K562 (cell line): ENCODE data around the gene USF2. TPM values are rescaled to one million over a fixed set of nuclear protein-coding genes. Genes with fewer than 3 reads are reported as not detected.

Source experiments
- ATAC-seq: fragments of 200-7000 bp; cut with Tn5 transposase; 3 replicates; pipeline ENCODE4 v1.9.1; 2020; ENCODE audit warnings: moderate library complexity
- BruUV-seq: library from RNA; stranded (reverse); fragments of 400-500 nt; replicated peaks from 2 replicates; lab custom pipeline; 2021; lab: Mats Ljungman, UMichigan
- CTCF ChIA-PET: fragments of 300-600 bp; formaldehyde crosslinking; extraction: SDS; loops from one replicate; lab custom pipeline; 2021; ENCODE audit warnings: low intra/inter-chr PET ratio; lab: Yijun Ruan, JAX
- POLR2A ChIA-PET: fragments of 300-600, 350-650 bp; sonication (Branson Sonifier 250); formaldehyde crosslinking; extraction: SDS; loops from one replicate; lab custom pipeline; 2021; ENCODE audit warnings: antibody characterized with exemption, inconsistent platforms; lab: Yijun Ruan, JAX
- DNase-seq, 4 experiments: peaks; one replicate each; pipeline versions ENCODE4 v3.0.0 to v3.0.0-alpha.2; 2011 to 2018; ENCODE audit warnings: low spot score in 3 of 4, mixed read lengths in 3 of 4; ENCODE audit errors: extremely low read depth in 1 of 4
- FAIRE-seq: peaks from 2 replicates; lab custom pipeline; 2011; peaks lifted over from hg19 to GRCh38; lab: Jason Lieb, UNC
- H2AFZ ChIP-seq: 2 replicates; pipeline ENCODE4 v1.6.0; 2011; ENCODE audit warnings: low read depth, low read length, control low read depth, inconsistent platforms
- H3K27ac ChIP-seq: fragments of 200-600 bp; 3 replicates; pipeline ENCODE4 v1.8.0; 2011; ENCODE audit warnings: low read depth, mild to moderate bottlenecking, control low read depth, inconsistent platforms, low read length, moderate library complexity, mixed read lengths; ENCODE audit errors: extremely low read depth
- H3K27me3 ChIP-seq, 2 experiments: fragments of 300-600 bp in 1 of 2; 2 replicates in 1 of 2; 3 replicates in 1 of 2; pipeline versions ENCODE4 v1.6.0 to v1.8.0; 2011; ENCODE audit warnings: inconsistent platforms in 2 of 2, low read length in 2 of 2, mild to moderate bottlenecking in 1 of 2, mixed read lengths in 1 of 2, moderate library complexity in 1 of 2; ENCODE audit not compliant: control insufficient read depth in 2 of 2, insufficient read depth in 2 of 2
- H3K36me3 ChIP-seq: fragments of 300-600 bp; 3 replicates; pipeline ENCODE4 v1.8.0; 2011; ENCODE audit warnings: mild to moderate bottlenecking, low read length, inconsistent platforms; ENCODE audit not compliant: control insufficient read depth, insufficient read depth
- H3K4me1 ChIP-seq, 2 experiments: fragments of 200-600 bp in 1 of 2; replicated peaks in 1 of 2; 2 replicates in 1 of 2; 3 replicates in 1 of 2; pipeline versions ENCODE4 v1.5.1 to v1.8.0; 2011; ENCODE audit warnings: inconsistent platforms in 2 of 2, low read length in 2 of 2, mild to moderate bottlenecking in 1 of 2, mixed read lengths in 1 of 2, moderate library complexity in 1 of 2; ENCODE audit not compliant: control insufficient read depth in 2 of 2, insufficient read depth in 2 of 2
- H3K4me2 ChIP-seq: 2 replicates; pipeline ENCODE4 v1.6.1; 2011; ENCODE audit warnings: low read length, control low read depth, inconsistent platforms, mixed read lengths; ENCODE audit not compliant: insufficient read depth
- H3K4me3 ChIP-seq: fragments of 200-600 bp; sonication (generic), shearing (Covaris generic); 2 replicates; pipeline ENCODE4 v1.5.1; 2016; ENCODE audit warnings: control low read depth, inconsistent platforms
- H3K79me2 ChIP-seq: fragments of 200-600 bp; 3 replicates; pipeline ENCODE4 v1.8.0; 2011; ENCODE audit warnings: low read length, inconsistent platforms; ENCODE audit not compliant: control insufficient read depth, insufficient read depth
- H3K9ac ChIP-seq, 2 experiments: 2 replicates each; pipeline versions ENCODE4 v1.6.0 to v1.6.1; 2011; ENCODE audit warnings: low read depth in 2 of 2, low read length in 2 of 2, control low read depth in 1 of 2, inconsistent platforms in 1 of 2, mild to moderate bottlenecking in 1 of 2, mixed read lengths in 1 of 2; ENCODE audit not compliant: insufficient read depth in 1 of 2
- H3K9me1 ChIP-seq: one replicate; pipeline ENCODE4 v1.6.0; 2011; ENCODE audit warnings: inconsistent platforms, mild to moderate bottlenecking, low read length, moderate library complexity; ENCODE audit not compliant: control insufficient read depth, insufficient read depth
- H3K9me3 ChIP-seq: replicated peaks from 2 replicates; pipeline ENCODE4 v1.5.1; 2011; ENCODE audit warnings: low read depth, low read length, inconsistent platforms; ENCODE audit not compliant: control insufficient read depth, insufficient read depth
- H4K20me1 ChIP-seq: replicated peaks from 2 replicates; pipeline ENCODE4 v1.6.1; 2011; ENCODE audit warnings: low read length, inconsistent platforms, mixed read lengths; ENCODE audit not compliant: control insufficient read depth, insufficient read depth
- C11orf30 ChIP-seq: fragments of 450-650 bp; IDR thresholded peaks from 2 replicates; pipeline ENCODE4 v1.6.1; 2016; ENCODE audit warnings: low read depth, mild to moderate bottlenecking
- CC2D1A ChIP-seq: fragments of 450-650 bp; IDR thresholded peaks from 2 replicates; pipeline ENCODE4 v1.6.1; 2017; ENCODE audit warnings: mild to moderate bottlenecking
- HLTF ChIP-seq: fragments of 450-650 bp; IDR thresholded peaks from 2 replicates; pipeline ENCODE4 v1.6.1; 2016
- JUNB ChIP-seq: fragments of 450-650 bp; formaldehyde crosslinking; conservative IDR thresholded peaks from 2 replicates; pipeline ENCODE4 v1.4.0; 2020; ENCODE audit warnings: mild to moderate bottlenecking
- MEIS2 ChIP-seq: fragments of 450-650 bp; IDR thresholded peaks from 2 replicates; pipeline ENCODE4 v1.6.1; 2014; ENCODE audit warnings: mild to moderate bottlenecking; ENCODE audit not compliant: partially characterized antibody
- MTA2 ChIP-seq: fragments of 450-650 bp; IDR thresholded peaks from 2 replicates; pipeline ENCODE4 v1.6.1; 2016; ENCODE audit warnings: low read depth
- NELFE ChIP-seq: IDR thresholded peaks from 2 replicates; pipeline ENCODE4 v1.6.1; 2011; ENCODE audit warnings: mild to moderate bottlenecking; ENCODE audit not compliant: insufficient read depth, insufficient read length
- NRF1 ChIP-seq, 2 experiments: fragments of 450-650 bp; IDR thresholded peaks in 1 of 2; conservative IDR thresholded peaks in 1 of 2; 2 replicates each; pipeline ENCODE4 v1.6.1; 2014; ENCODE audit warnings: mild to moderate bottlenecking in 2 of 2
- PTRF ChIP-seq: fragments of 450-650 bp; IDR thresholded peaks from 2 replicates; pipeline ENCODE4 v1.6.1; 2016; ENCODE audit warnings: mild to moderate bottlenecking, missing genetic modification characterization, missing compliant biosample characterization
- RBM15 ChIP-seq: fragments of 200-400 bp; formaldehyde crosslinking; IDR thresholded peaks from 2 replicates; pipeline ENCODE4 v1.6.1; 2018; ENCODE audit warnings: mild to moderate bottlenecking, low read length, moderate library complexity; ENCODE audit not compliant: insufficient read depth
- TEAD1 ChIP-seq, 2 experiments: fragments of 450-650 bp in 1 of 2; sonication (generic) in 1 of 2; formaldehyde crosslinking; IDR thresholded peaks; 2 replicates each; pipeline versions ENCODE4 v1.4.0 to v1.8.0; 2020 to 2022; ENCODE audit warnings: mild to moderate bottlenecking in 2 of 2, missing genetic modification reagents in 1 of 2
- ZHX1 ChIP-seq: fragments of 150-350 bp; conservative IDR thresholded peaks from 2 replicates; pipeline ENCODE4 v1.6.1; 2014; ENCODE audit warnings: low read length
- WGBS: fragments of 100-300 bp; shearing (Covaris generic); methylation state at CpG from one replicate; pipeline ENCODE4 v1.1.6; 2016; ENCODE audit warnings: low coverage, mixed read lengths; ENCODE audit not compliant: insufficient coverage; ENCODE audit errors: missing lambda C conversion rate; 5-methylcytosine and 5-hydroxymethylcytosine counted together
- in situ Hi-C: fragments of 300-500 bp; cut with MboI; formaldehyde crosslinking; loops from 4 replicates; pipeline ENCODE4 v1.15.0; 2018; ENCODE audit warnings: inconsistent platforms, mixed read lengths
- intact Hi-C: fragments of 100-400 bp; cut with micrococcal nuclease; formaldehyde crosslinking; loops from 2 replicates; pipeline ENCODE4 v1.14.2; 2022
- polyA plus RNA-seq, 8 experiments: library from polyadenylated mRNA; depleted of rRNA in 4 of 8; stranded (reverse) in 5 of 8; unstranded in 3 of 8; fragments of >200 nt; fragmentation: Nextera tagmentation in 2 of 8; fragmentation: Illumina TruSeq in 1 of 8; extraction: Ambion mirVana in 2 of 8; extraction: Trizol in 1 of 8; gene quantifications; 2 replicates each; pipeline versions ENCODE4 v1.2.1 to v1.2.3, GENCODE V29; 2011 to 2014; ENCODE audit warnings: inconsistent platforms in 1 of 8, missing spikeins in 1 of 8
- total RNA-seq, 7 experiments: library from RNA; depleted of rRNA in 6 of 7; stranded (reverse); fragments of >200 nt in 6 of 7; fragmentation: Illumina TruSeq in 2 of 7; extraction: Trizol in 2 of 7; gene quantifications; 2 replicates each; pipeline versions ENCODE4 v1.2.1 to v1.2.3, GENCODE V29; 2011 to 2021; ENCODE audit warnings: low replicate concordance in 1 of 7
- TF ChIP-seq, protein P1 (sequence below): IDR thresholded peaks from 2 replicates; pipeline ENCODE4 v1.6.1; 2011; ENCODE audit not compliant: insufficient read length; ENCODE audit errors: extremely low read depth
- TF ChIP-seq, protein P2 (sequence below), 2 experiments: fragments of 450-650 bp in 1 of 2; IDR thresholded peaks; 2 replicates each; pipeline ENCODE4 v1.6.1; 2011 to 2017; ENCODE audit warnings: low read depth in 2 of 2, antibody characterized with exemption in 1 of 2, borderline replicate concordance in 1 of 2, low read length in 1 of 2, mild to moderate bottlenecking in 1 of 2, mixed read lengths in 1 of 2; ENCODE audit not compliant: control insufficient read depth in 1 of 2

Gene USF2
- total and polyA plus RNA-seq, 9 of the 15 experiments (the other 6 are each of a cell fraction or from before 2014, with no cell fraction given), result 0.27 to 93.7 (median 58.4) TPM

DNA sequence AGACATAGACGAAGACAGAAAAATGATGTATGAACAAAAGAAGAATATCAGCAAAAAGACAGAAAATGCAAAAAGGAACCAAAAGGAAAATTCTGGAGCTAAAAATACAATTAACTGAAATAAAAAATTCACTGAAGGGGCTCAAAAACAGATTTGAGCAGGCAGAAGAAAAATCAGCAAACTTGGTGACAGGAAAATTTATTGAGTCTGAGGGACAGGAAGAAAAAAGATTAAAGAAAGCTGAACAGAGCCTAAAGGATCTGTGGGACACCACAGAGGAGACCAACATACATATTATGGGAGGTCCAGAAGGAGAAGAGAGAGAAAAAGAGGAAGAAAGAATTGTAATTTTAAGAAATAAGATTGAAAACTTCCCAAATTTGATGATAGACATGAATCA is 27.3 kb upstream of the USF2 start (continued):
- TF ChIP-seq ZHX1 (no peak), C11orf30 (no peak), MTA2 (no peak), HLTF (peak; percentile 47; the same call in 1 of the 2 replicates), MEIS2 (peak; percentile 7)

DNA sequence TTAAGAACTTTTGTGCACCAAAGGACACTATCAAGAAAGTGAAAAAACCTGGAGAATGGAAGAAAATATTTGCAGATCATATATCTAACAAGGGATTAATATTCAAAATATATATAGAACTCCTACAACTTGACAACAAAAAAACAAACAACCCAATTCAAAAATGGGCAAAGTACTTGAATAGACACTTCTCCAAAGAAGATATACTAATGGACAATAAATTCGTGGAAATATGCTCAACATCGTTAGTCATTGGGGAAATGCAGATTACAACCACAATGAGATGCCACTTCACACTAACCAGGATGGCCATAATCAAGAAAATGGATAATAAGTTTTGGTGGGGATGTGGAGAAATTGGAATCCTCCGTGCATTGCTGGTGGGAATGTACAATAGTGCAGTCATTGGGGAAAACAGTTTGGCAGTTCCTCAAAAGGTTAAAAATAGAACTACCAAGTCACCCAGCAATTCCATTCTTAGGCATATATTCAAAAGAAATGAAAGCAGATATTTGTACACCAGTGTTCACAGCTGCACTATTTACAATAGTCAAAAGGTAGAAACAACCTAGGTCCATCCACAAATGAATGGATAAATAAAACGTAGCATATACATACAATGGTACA is 22.2 kb upstream of the USF2 start:
- in situ Hi-C loops, result no loop called here
- Histone ChIP-seq H3K9ac (no peak overlapping the region), H3K36me3 (peaks cover 19% of the 10 kb centered on the region; the same call in 2 of the 3 replicates), H3K4me3 (no peak overlapping the region), H3K9me1 (no peaks in the 10 kb centered on the region), H3K4me2 (peak overlapping the region; percentile 94; the same call in 1 of the 2 replicates), H4K20me1 (no peaks in the 10 kb centered on the region; the same call in 1 of the 2 replicates), H2AFZ (peak overlapping the region; percentile 99), H3K27ac (peak overlapping the region; percentile 96; the same call in 2 of the 3 replicates), H3K9me3 (peaks cover 4% of the 10 kb centered on the region; the same call in 1 of the 2 replicates), H3K27me3 (no peaks in the 10 kb centered on the region), H3K4me1 (peaks cover 17 to 30% of the 10 kb centered on the region in 2 experiments; a peak in 4 of 5 replicates), H3K79me2 (peaks cover 28% of the 10 kb centered on the region)
- ATAC-seq (no peak), DNase-seq (no peak), FAIRE-seq (no peak)
- ChIA-PET POLR2A (no interaction called here), CTCF (interaction anchor here (0.6 kb wide), 2 partner anchors 10 to 22 kb away, joined by 3 to 5 read pairs; no protein-coding TSS in a partner anchor)
- intact Hi-C loops, result loop anchor here (5.0 kb wide), 3 partner anchors 39 to 94 kb away; partner anchors contain the start of gene FXYD5
- BruUV-seq, result no TSS peak
- 44% methylated on average over 4 of the region's 4 CpGs for WGBS
- TF ChIP-seq, protein P1, sequence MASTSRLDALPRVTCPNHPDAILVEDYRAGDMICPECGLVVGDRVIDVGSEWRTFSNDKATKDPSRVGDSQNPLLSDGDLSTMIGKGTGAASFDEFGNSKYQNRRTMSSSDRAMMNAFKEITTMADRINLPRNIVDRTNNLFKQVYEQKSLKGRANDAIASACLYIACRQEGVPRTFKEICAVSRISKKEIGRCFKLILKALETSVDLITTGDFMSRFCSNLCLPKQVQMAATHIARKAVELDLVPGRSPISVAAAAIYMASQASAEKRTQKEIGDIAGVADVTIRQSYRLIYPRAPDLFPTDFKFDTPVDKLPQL, result no peak
- TF ChIP-seq CC2D1A, result no peak
- TF ChIP-seq RBM15, result no peak
- TF ChIP-seq, protein P2, sequence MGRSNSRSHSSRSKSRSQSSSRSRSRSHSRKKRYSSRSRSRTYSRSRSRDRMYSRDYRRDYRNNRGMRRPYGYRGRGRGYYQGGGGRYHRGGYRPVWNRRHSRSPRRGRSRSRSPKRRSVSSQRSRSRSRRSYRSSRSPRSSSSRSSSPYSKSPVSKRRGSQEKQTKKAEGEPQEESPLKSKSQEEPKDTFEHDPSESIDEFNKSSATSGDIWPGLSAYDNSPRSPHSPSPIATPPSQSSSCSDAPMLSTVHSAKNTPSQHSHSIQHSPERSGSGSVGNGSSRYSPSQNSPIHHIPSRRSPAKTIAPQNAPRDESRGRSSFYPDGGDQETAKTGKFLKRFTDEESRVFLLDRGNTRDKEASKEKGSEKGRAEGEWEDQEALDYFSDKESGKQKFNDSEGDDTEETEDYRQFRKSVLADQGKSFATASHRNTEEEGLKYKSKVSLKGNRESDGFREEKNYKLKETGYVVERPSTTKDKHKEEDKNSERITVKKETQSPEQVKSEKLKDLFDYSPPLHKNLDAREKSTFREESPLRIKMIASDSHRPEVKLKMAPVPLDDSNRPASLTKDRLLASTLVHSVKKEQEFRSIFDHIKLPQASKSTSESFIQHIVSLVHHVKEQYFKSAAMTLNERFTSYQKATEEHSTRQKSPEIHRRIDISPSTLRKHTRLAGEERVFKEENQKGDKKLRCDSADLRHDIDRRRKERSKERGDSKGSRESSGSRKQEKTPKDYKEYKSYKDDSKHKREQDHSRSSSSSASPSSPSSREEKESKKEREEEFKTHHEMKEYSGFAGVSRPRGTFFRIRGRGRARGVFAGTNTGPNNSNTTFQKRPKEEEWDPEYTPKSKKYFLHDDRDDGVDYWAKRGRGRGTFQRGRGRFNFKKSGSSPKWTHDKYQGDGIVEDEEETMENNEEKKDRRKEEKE (IDR thresholded peaks at IDR 0.05; ENCODE audit: borderline replicate concordance in 1 of 2, control insufficient read depth in 1 of 2, low read depth in 2 of 2, low read length in 1 of 2), result no peak
- TF ChIP-seq PTRF (tag), result no peak
- no peak for TF ChIP-seq NRF1 (conservative IDR thresholded peaks at IDR 0.05 in 1 of 2, IDR thresholded peaks at IDR 0.05 in 1 of 2)
- no peak for TF ChIP-seq TEAD1 (CRISPR knock-in tag; IDR thresholded peaks at IDR 0.05)
- no peak for TF ChIP-seq NELFE
- TF ChIP-seq JUNB, result no peak
